A673 (cell line): ENCODE results near the gene TAF4.

ENCODE experiments used
- CTCF ChIP-seq: fragments of 300-800, 200-600 bp; sonication (generic); conservative IDR thresholded peaks from 2 replicates; pipeline ENCODE4 v1.5.1; 2017; ENCODE audit warnings: low read depth, mild to moderate bottlenecking, antibody characterized with exemption, low read length, moderate library complexity, mixed read lengths
- EZH2 ChIP-seq: fragments of 200-600 bp; sonication (generic); IDR thresholded peaks from 2 replicates; pipeline ENCODE4 v1.6.1; 2017; ENCODE audit warnings: borderline replicate concordance, low read depth, mild to moderate bottlenecking, mixed read lengths, antibody characterized with exemption, low read length; ENCODE audit not compliant: poor library complexity, severe bottlenecking

- TF ChIP-seq CTCF = no peak
- no peak for TF ChIP-seq EZH2
These were observed 34.1 kb downstream of the TAF4 start for GRCh38 chr20:62031462-62032092.
